GM19238 (cell line): ENCODE measurements around the gene ENPP6.
"Not testable (repeated sequence)": the region's sequence is repeated elsewhere in the genome, so short reads cannot be mapped to it uniquely, and the experiment has no call there.

Experiments
- DNase-seq: peaks from one replicate; pipeline ENCODE4 v3.0.0; 2011; ENCODE audit warnings: low spot score; ENCODE audit not compliant: insufficient read length

Gene ENPP6

GRCh38 chr4:184150102-184150839 lies 67.4 kb downstream of the ENPP6 start:
- DNase-seq = no peak

GRCh38 chr4:184148738-184149637 lies 68.7 kb downstream of the ENPP6 start:
- no peak for DNase-seq

- DNase-seq = no peak
Observed at GRCh38 chr4:184147858-184148737, 69.6 kb downstream of the ENPP6 start.

GRCh38 chr4:184146951-184147350 lies 70.7 kb downstream of the ENPP6 start:
- DNase-seq = no peak

- DNase-seq = no peak
Observed at GRCh38 chr4:184145596-184145995, 72.1 kb downstream of the ENPP6 start.

- DNase-seq = no peak
Observed at GRCh38 chr4:184143770-184144564, 73.7 kb downstream of the ENPP6 start.

- DNase-seq = no peak
Observed at GRCh38 chr4:184142121-184143000, 75.3 kb downstream of the ENPP6 start.

- DNase-seq = not testable (repeated sequence)
Observed at GRCh38 chr4:184140901-184141300, 76.8 kb downstream of the ENPP6 start.

- DNase-seq = no peak
Observed at GRCh38 chr4:184136525-184136924, 81.1 kb downstream of the ENPP6 start.

GRCh38 chr4:184126800-184127199 lies 90.9 kb downstream of the ENPP6 start:
- DNase-seq = no peak

GRCh38 chr4:184122631-184123408 lies 94.9 kb downstream of the ENPP6 start:
- DNase-seq = no peak

GRCh38 chr4:184120549-184121127 lies 97.0 kb downstream of the ENPP6 start:
- no peak for DNase-seq

- DNase-seq = no peak
Observed at GRCh38 chr4:184117662-184118199, 99.9 kb downstream of the ENPP6 start.

- no peak for DNase-seq
Observed at GRCh38 chr4:184115399-184115798, 102.3 kb downstream of the ENPP6 start.

GRCh38 chr4:184114431-184114830 lies 103.2 kb downstream of the ENPP6 start:
- DNase-seq = no peak

GRCh38 chr4:184112006-184112550 lies 105.6 kb downstream of the ENPP6 start:
- no peak for DNase-seq

GRCh38 chr4:184111233-184111832 lies 106.3 kb downstream of the ENPP6 start:
- DNase-seq = no peak
